ENCODE measurements around the gene IRF4.
A peak's percentile ranks its signal among the peaks of the same experiment; 100 is the strongest.
"Not testable (repeated sequence)": the region's sequence is repeated elsewhere in the genome, so short reads cannot be mapped to it uniquely, and the experiment has no call there.

Gene IRF4

GRCh38 chr6:422433-423054 lies 31.0 kb downstream of the IRF4 start:
- DNase-seq (ENCODE audit: low read depth): peak; percentile 50

GRCh38 chr6:423055-423798 lies 31.7 kb downstream of the IRF4 start:
- no peak for DNase-seq (ENCODE audit: low read depth)

GRCh38 chr6:423799-424345 lies 32.3 kb downstream of the IRF4 start:
- DNase-seq (ENCODE audit: low read depth): no peak

- DNase-seq (ENCODE audit: low read depth): no peak
Measured at GRCh38 chr6:424741-425417, 33.3 kb downstream of the IRF4 start.

GRCh38 chr6:425418-425788 lies 33.9 kb downstream of the IRF4 start:
- DNase-seq (ENCODE audit: low read depth): not testable (repeated sequence)

GRCh38 chr6:426198-426738 lies 34.7 kb downstream of the IRF4 start:
- not testable (repeated sequence) for DNase-seq (ENCODE audit: low read depth)

- no peak for DNase-seq (ENCODE audit: low read depth)
Measured at GRCh38 chr6:428047-428603, 36.6 kb downstream of the IRF4 start.

GRCh38 chr6:429515-430121 lies 38.1 kb downstream of the IRF4 start:
- no peak for DNase-seq (ENCODE audit: low read depth)

- DNase-seq (ENCODE audit: low read depth): no peak
Measured at GRCh38 chr6:431504-431903, 40.0 kb downstream of the IRF4 start.

- no peak for DNase-seq (ENCODE audit: low read depth)
Measured at GRCh38 chr6:431986-432385, 40.4 kb downstream of the IRF4 start.

GRCh38 chr6:434051-434705 lies 42.6 kb downstream of the IRF4 start:
- no peak for DNase-seq (ENCODE audit: low read depth)

- DNase-seq (ENCODE audit: low read depth): no peak
Measured at GRCh38 chr6:435441-436307, 44.1 kb downstream of the IRF4 start.

- no peak for DNase-seq (ENCODE audit: low read depth)
Measured at GRCh38 chr6:436308-437036, 44.9 kb downstream of the IRF4 start.

GRCh38 chr6:437037-437392 lies 45.5 kb downstream of the IRF4 start:
- no peak for DNase-seq (ENCODE audit: low read depth)

GRCh38 chr6:438634-439170 lies 47.1 kb downstream of the IRF4 start:
- no peak for DNase-seq (ENCODE audit: low read depth)

- DNase-seq (ENCODE audit: low read depth): no peak
Measured at GRCh38 chr6:439641-440167, 48.2 kb downstream of the IRF4 start.

GRCh38 chr6:441126-441920 lies 49.8 kb downstream of the IRF4 start:
- no peak for DNase-seq (ENCODE audit: low read depth)

GRCh38 chr6:443621-444159 lies 52.1 kb downstream of the IRF4 start:
- no peak for DNase-seq (ENCODE audit: low read depth)
